GM21723 (cell line): ENCODE results near the gene CHI3L1.

Source experiments
- ATAC-seq: cut with Tn5 transposase; IDR thresholded peaks from one replicate; pipeline ENCODE4 v1.9.1; 2021; ENCODE audit warnings: mild to moderate bottlenecking, moderate library complexity; ENCODE audit not compliant: unreplicated experiment

Gene CHI3L1

DNA sequence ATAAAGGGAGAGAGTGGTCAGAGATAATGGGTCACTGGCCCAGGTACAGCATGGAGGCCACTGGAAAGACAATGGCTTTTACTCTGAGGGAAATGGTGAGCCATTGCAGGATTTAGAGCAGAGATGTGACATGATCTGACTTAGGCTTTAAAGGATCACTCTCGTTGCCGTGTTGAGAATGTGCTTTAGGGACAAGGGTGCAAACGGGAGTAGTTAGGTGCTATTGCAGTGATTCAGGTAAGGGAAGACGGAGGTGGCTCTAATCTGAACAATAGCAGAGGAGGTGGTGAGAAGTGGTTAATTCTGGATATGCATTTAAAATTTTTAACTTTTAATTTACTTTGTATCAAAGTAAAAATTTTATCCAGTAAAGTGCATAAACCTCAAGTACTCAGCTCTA is 49.2 kb downstream of the CHI3L1 start:
- ATAC-seq: no peak

DNA sequence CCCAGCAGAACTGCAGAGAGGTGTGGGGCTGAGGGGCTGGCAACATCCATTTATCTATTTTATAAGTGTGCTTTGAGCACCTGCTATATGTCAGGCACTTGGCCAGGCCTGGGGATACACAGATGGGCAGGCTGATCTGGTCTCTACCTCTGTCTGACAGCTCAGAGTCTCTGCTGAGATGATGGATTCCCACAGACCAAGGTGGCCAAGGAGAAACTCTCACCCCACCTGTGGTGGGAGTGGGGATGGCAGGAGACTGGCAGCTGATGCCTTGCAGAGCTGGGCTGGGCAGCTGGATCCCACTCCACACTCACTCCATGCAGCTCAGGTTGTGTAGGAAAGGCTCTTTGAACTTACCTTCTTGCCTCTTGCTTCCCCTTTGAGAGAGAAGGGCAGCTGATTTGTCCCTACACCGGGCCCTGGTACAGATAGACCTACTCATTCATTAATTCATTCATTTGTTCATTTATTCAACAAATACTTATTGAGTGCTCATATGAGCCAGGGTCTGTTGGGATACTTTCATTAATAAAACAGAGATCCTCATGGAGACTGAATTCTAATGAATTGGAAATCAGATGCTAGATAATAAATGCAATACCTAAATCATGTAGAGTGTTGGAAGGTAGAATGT is 50.0 kb downstream of the CHI3L1 start:
- ATAC-seq: no peak

DNA sequence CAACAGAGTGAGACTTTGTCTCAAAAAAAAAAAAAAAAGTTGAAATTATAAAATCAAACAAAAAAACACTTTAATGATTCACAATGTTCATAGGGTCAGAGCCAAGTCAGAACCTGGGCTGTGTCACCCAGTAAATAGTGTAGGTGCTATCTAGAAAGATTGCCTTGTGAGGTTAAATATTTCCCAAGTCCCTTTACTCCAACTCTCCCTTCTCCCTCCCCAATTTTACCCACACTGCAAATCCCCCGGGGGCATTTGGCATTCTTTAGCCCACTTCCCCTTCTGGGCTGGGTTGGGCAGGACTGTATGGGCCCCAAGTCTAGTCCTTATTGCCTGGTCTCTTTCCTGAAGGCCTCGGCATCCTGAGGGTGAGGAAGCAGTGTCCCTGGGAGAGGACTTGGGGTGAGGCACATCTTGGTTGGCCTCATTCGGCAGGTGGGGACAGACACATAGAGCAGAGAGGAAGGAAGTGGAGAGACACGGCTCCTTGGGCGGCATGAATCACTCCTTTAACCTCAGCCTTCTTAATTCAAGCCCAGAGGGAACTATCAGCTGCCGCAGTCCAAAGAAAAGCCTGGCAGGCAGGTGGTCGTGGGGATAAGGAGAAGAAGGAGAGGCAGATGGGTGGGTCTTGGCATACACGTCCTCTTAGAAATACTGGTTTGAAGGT is 50.7 kb downstream of the CHI3L1 start:
- no peak for ATAC-seq

DNA sequence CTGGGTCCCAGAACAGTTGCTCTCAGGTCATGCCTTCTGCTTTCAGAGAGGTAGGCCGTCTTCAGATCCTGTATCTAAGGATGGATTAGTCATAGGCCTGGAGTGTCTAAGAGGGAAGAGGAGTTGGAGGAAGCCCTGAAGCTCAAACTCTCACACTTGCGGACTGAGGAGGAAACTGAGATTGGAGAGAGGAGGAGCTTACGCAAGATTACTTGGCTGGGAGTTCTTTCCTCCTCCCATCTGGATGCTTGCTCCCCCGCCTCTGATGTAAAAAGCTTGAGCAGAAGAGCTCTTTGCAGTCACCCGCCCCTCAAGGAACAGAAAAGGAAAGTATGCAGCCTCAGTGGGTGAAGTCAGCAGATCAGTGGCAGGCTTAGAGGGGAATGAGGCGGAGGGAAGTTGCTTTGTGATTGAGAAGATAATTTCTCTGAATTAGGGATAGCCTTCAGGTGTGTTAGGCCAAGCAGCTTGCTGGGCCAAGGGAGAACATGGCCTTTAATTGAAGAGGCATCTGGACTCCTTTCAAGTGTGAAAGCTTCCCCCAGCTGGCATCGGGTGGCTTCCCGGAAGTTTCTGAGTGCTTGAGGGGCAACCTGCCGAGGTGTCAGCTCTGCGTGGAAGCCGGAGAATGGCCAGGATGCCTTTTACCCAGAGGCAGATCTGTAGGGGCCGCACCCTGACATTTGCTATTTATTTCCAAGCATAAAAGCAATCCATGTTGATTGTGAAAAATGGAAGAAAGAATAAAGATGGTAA is 52.4 kb downstream of the CHI3L1 start:
- no peak for ATAC-seq

DNA sequence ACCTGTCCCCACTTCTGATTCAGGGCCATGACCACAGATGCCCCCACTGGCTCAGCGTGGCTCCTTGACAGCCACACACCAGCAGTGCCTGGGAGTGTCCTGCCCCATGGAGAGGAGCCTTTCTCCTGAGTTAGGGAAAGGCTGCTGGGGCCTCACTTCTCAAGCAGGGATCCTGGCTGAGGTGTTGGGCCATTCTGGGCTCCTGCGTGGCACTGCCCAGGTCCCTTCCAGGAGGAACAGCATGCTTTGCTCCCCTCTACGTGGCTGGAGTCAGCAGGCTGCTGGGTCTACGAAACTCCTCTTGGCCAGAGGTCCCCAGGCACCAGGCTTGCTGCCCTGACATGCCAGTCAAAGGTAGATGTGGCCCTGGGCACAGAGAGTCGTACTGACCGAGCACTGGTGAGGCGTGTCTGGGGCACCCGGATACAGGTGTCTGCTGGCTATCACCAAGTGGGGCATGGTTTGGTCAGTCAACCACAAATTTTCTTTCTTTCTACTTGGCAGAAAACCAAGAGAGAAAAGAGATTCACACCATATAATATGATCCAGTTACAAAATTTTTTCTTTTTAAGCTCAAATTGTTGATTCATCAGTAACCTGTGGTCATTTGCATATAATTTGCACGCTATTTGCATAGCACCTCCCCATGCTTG is 54.8 kb downstream of the CHI3L1 start:
- no peak for ATAC-seq

DNA sequence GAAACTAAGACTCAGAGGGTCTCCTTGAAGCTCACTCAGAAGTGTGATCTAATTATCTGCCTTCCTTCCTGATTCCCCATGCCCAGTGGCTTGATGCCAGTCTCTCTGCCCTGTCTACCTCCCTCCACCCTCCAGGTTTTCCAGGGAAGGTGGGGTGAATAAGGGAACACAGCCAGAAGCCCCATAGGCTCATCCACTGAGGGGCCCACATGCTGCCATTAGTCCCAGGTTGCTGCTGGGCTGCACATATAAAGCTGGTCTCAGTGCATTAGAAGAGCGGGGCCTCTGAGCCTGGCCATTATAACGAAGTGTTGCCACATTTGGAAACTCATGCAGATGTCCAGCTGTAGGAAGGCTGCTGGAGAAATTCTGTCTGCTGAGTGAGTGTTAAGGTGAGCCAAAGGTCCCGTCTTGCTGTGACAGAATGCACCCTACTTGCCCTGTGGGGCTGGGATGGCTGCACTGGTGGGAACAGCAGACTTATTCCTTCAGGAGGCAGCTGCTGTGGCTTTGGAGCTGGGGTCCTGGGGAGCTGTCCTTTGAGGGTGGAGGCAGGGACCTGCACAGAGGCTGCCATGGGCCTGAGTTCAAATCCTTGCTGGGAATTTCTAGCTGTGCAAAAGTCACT is 56.0 kb downstream of the CHI3L1 start:
- ATAC-seq: no peak

DNA sequence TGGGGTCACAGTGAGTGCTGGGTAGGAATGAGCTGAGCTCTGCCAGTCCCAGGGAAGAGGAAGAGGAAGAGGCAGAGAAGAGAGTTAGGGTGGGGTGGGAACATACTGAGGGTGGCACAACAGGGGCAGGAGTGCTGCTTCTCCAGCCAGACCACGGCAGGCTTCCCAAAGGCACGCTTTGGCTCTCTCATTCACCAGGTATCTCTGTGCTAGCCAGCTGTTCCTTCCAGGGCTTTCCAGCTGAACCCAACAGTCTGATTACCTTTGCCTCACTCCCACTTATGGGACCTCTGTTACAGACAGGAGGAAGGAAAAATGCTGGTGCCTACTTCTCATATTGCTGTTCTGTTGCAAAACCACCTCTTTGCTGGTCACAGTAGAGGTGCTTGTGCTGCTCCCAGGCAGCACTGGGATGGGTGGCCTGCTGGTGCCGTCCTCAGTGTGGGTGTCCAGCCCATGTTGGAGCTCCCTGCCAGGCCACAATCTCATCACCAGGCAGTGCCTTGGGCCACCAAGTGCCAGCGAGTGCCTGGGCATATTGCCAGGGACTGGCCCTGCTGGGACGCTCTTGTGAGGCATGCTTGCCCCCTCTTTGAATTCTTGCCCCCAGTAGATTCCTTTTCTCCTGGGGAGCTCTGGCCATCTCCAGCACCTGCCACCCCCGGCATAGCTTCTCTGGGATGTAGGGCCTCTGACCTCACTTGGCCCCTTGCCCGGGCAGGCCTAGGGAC is 56.8 kb downstream of the CHI3L1 start:
- no peak for ATAC-seq
